BLaER1 (cell line): ENCODE data around the gene WFDC6.

Experiments
- H3K27ac ChIP-seq: shearing (Covaris generic); formaldehyde crosslinking; 2 replicates; pipeline ENCODE4 v1.8.1; 2022
- H3K27me3 ChIP-seq: shearing (Covaris generic); formaldehyde crosslinking; 2 replicates; pipeline ENCODE4 v1.8.1; 2022
- H3K36me3 ChIP-seq: shearing (Covaris generic); formaldehyde crosslinking; 2 replicates; pipeline ENCODE4 v1.8.1; 2022
- H3K4me1 ChIP-seq: shearing (Covaris generic); formaldehyde crosslinking; 2 replicates; pipeline ENCODE4 v1.8.1; 2022
- H3K4me2 ChIP-seq: shearing (Covaris generic); formaldehyde crosslinking; 2 replicates; pipeline ENCODE4 v1.8.1; 2022
- H3K4me3 ChIP-seq: shearing (Covaris generic); formaldehyde crosslinking; 2 replicates; pipeline ENCODE4 v1.8.1; 2022
- H3K9ac ChIP-seq: shearing (Covaris generic); formaldehyde crosslinking; 2 replicates; pipeline ENCODE4 v1.8.1; 2022
- H3K9me3 ChIP-seq: shearing (Covaris generic); formaldehyde crosslinking; 2 replicates; pipeline ENCODE4 v1.8.1; 2022
- H4K20me1 ChIP-seq: shearing (Covaris generic); formaldehyde crosslinking; 2 replicates; pipeline ENCODE4 v1.8.1; 2022
- Cebpa-rat ChIP-seq: shearing (Covaris generic); IDR thresholded peaks from 2 replicates; pipeline ENCODE4 v1.8.1; 2022

The WFDC6 gene

DNA sequence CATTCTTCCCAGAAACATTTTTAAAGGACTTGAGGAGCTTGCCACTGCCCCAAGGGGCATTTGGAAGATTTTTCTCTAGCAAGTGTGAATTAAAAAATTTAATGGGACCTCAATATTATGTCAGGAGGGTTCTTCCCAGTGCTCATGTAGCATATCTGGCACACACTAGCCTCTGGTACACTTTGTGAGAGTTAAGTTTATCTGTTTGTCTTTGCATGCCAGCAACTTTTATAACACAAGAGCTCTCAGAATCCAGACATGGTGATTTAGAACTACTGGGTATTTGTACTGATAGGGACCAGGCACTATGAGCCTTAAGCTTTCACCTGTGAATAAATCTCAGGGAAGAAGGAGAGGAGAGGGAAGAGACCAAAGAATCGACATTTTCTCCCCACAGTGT lies 36.7 kb downstream of the WFDC6 start:
- peaks cover 24% of the 10 kb centered on the region for H3K4me1 ChIP-seq
- no peaks in the 10 kb centered on the region for H3K36me3 ChIP-seq
- no peak overlapping the region for H3K9ac ChIP-seq
- no peaks in the 10 kb centered on the region for H4K20me1 ChIP-seq
- no peak overlapping the region for H3K27ac ChIP-seq
- H3K4me3 ChIP-seq, result no peak overlapping the region
- no peaks in the 10 kb centered on the region for H3K27me3 ChIP-seq
- no peak overlapping the region for H3K4me2 ChIP-seq
- no peak for TF ChIP-seq Cebpa-rat
- H3K9me3 ChIP-seq, result no peaks in the 10 kb centered on the region

- Histone ChIP-seq H3K9ac (no peak overlapping the region), H3K27me3 (no peaks in the 10 kb centered on the region), H3K27ac (no peak overlapping the region), H4K20me1 (no peaks in the 10 kb centered on the region), H3K36me3 (no peaks in the 10 kb centered on the region), H3K4me2 (no peak overlapping the region), H3K4me3 (no peak overlapping the region), H3K9me3 (no peaks in the 10 kb centered on the region), H3K4me1 (peaks cover 24% of the 10 kb centered on the region)
- no peak for TF ChIP-seq Cebpa-rat
Measured at GRCh38 chr20:45501600-45501999, 37.7 kb downstream of the WFDC6 start.

DNA sequence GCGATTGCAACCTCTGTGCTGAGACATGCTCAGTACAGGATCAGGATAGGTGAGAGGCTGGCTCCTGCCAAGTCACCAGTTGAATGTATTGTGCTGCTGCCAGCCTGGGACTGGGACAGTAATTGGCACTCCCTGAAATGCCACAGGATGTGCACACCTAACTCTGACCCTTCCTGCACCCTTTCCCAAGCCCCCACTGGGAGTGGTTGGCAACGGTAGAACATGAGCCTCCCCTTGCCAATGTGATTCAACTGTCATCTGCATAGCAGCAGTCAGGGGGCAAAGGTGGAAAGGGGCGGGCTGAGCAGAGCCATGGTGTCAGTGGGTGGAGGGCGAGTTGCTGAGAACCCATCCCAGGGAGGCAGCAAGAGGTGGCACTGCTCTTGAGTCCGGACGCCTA lies 39.3 kb downstream of the WFDC6 start:
- Histone ChIP-seq H3K9me3 (no peaks in the 10 kb centered on the region), H3K4me3 (no peak overlapping the region), H4K20me1 (no peaks in the 10 kb centered on the region), H3K27ac (no peak overlapping the region), H3K27me3 (no peaks in the 10 kb centered on the region), H3K9ac (no peak overlapping the region), H3K4me2 (0 out of 2 replicates have a peak overlapping the region, but pooled peaks have one; percentile 19), H3K4me1 (peaks cover 24% of the 10 kb centered on the region), H3K36me3 (no peaks in the 10 kb centered on the region)
- TF ChIP-seq Cebpa-rat, result no peak

- peak overlapping the region; percentile 19 for H3K4me2 ChIP-seq
- no peaks in the 10 kb centered on the region for H3K27me3 ChIP-seq
- TF ChIP-seq Cebpa-rat, result no peak
- no peaks in the 10 kb centered on the region for H3K36me3 ChIP-seq
- H4K20me1 ChIP-seq, result no peaks in the 10 kb centered on the region
- H3K4me3 ChIP-seq, result no peak overlapping the region
- H3K4me1 ChIP-seq, result peaks cover 24% of the 10 kb centered on the region
- no peaks in the 10 kb centered on the region for H3K9me3 ChIP-seq
- no peak overlapping the region for H3K27ac ChIP-seq
- H3K9ac ChIP-seq, result no peak overlapping the region
Measured at GRCh38 chr20:45497971-45498494, 41.2 kb downstream of the WFDC6 start.

DNA sequence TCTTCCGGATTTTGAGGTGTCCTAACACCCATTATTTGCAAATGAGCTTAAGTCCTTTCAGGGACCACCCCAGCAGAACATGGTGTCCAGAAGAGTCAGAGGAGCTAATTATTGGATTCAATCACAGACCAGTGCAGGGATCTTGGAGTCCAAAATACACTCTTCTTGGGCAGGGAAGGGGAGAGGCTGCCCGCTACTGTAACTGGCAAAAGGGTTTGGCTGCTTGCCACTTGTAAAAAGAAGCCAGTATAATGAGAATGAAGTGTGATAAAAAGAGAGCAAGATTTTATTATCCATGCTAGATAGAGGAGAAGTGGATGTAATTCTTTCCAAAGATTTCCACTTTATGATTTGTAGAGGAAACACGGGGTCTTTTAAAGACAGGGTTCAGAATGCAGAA lies 43.1 kb downstream of the WFDC6 start:
- no peak for TF ChIP-seq Cebpa-rat
- H3K9ac ChIP-seq, result no peak overlapping the region
- no peak overlapping the region for H3K4me3 ChIP-seq
- peaks cover 24% of the 10 kb centered on the region for H3K4me1 ChIP-seq
- H3K9me3 ChIP-seq, result no peaks in the 10 kb centered on the region
- no peaks in the 10 kb centered on the region for H4K20me1 ChIP-seq
- no peak overlapping the region for H3K4me2 ChIP-seq
- no peaks in the 10 kb centered on the region for H3K36me3 ChIP-seq
- no peak overlapping the region for H3K27ac ChIP-seq
- H3K27me3 ChIP-seq, result no peaks in the 10 kb centered on the region

DNA sequence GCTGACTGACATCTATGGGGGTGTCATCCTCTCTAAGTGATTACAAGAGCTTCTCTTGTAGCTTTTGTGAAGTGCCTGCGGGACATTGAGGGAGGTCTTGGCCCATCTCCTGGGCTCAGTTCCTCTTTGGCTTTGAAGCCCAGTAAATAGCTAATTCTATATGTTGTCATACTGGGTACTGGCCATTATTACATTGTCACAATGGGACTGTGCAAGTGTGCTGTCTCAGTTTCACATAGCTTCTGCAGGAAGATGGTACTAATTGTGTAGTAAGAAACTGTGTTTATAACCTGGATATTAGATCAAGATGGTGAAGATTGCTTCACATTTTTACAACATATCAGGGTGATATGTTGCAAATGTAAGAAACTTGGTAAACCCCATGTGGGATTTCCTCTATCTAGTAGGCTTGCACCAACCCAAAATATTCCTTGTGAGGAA lies 43.8 kb downstream of the WFDC6 start:
- Histone ChIP-seq H3K27me3 (no peaks in the 10 kb centered on the region), H3K4me3 (no peak overlapping the region), H3K4me1 (peaks cover 24% of the 10 kb centered on the region), H3K9ac (no peak overlapping the region), H4K20me1 (no peaks in the 10 kb centered on the region), H3K36me3 (no peaks in the 10 kb centered on the region), H3K27ac (no peak overlapping the region), H3K9me3 (no peaks in the 10 kb centered on the region), H3K4me2 (no peak overlapping the region)
- TF ChIP-seq Cebpa-rat, result no peak

GRCh38 chr20:45489083-45489531 lies 50.2 kb downstream of the WFDC6 start:
- H4K20me1 ChIP-seq, result no peaks in the 10 kb centered on the region
- TF ChIP-seq Cebpa-rat, result no peak
- no peaks in the 10 kb centered on the region for H3K9me3 ChIP-seq
- H3K4me2 ChIP-seq, result no peak overlapping the region
- H3K4me3 ChIP-seq, result no peak overlapping the region
- H3K4me1 ChIP-seq, result no peaks in the 10 kb centered on the region
- H3K27me3 ChIP-seq, result no peaks in the 10 kb centered on the region
- H3K27ac ChIP-seq, result no peak overlapping the region
- no peak overlapping the region for H3K9ac ChIP-seq
- no peaks in the 10 kb centered on the region for H3K36me3 ChIP-seq

DNA sequence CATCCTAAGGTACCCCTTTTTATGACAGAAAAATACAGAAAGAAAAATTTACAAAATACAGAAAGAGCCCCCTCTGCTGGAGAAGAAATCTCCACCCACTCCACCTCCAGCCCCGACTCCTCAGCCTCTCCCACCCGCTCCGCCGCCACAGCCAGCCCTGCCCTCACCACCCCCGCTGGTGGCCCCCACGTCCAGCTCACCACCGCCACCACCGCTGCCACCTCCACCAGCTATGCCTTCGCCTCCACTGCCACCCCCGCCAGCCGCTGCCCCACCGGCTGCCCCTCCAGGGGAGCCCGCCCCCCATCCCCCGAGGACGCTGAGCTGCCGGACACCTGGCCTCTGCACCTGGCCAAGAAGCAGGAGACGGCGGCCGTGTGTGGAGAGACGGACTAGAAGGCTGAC lies 52.0 kb downstream of the WFDC6 start:
- no peak for TF ChIP-seq Cebpa-rat
- no peak overlapping the region for H3K27ac ChIP-seq
- H4K20me1 ChIP-seq, result no peaks in the 10 kb centered on the region
- no peaks in the 10 kb centered on the region for H3K36me3 ChIP-seq
- H3K9ac ChIP-seq, result no peak overlapping the region
- H3K4me1 ChIP-seq, result no peaks in the 10 kb centered on the region
- no peaks in the 10 kb centered on the region for H3K9me3 ChIP-seq
- no peak overlapping the region for H3K4me2 ChIP-seq
- H3K27me3 ChIP-seq, result no peaks in the 10 kb centered on the region
- H3K4me3 ChIP-seq, result no peak overlapping the region

- H3K27ac ChIP-seq, result no peak overlapping the region
- no peak overlapping the region for H3K9ac ChIP-seq
- no peaks in the 10 kb centered on the region for H3K36me3 ChIP-seq
- H4K20me1 ChIP-seq, result no peaks in the 10 kb centered on the region
- H3K9me3 ChIP-seq, result no peaks in the 10 kb centered on the region
- H3K4me3 ChIP-seq, result no peak overlapping the region
- H3K4me1 ChIP-seq, result no peaks in the 10 kb centered on the region
- no peak for TF ChIP-seq Cebpa-rat
- no peak overlapping the region for H3K4me2 ChIP-seq
- no peaks in the 10 kb centered on the region for H3K27me3 ChIP-seq
Measured at GRCh38 chr20:45485388-45485787, 53.9 kb downstream of the WFDC6 start.

DNA sequence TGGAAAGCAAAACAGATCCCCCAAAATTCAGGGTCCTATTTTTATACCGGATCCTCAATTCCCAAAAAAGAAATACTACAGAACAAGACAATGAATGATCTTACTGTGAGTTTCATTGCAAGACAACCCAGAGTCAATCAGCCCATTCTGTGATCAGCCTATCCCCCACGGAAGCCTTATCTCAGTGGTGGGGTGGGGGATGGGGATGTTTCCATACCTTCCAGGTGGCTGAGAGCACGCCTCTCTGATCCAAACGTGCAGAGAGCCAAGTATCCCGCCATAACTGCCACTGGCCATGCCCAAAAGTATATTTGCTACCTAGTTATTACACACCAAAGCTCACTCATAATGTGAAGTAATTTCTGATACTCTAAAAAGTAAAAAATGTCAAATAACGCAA lies 54.6 kb downstream of the WFDC6 start:
- no peaks in the 10 kb centered on the region for H4K20me1 ChIP-seq
- no peaks in the 10 kb centered on the region for H3K36me3 ChIP-seq
- TF ChIP-seq Cebpa-rat, result no peak
- no peak overlapping the region for H3K4me2 ChIP-seq
- H3K9me3 ChIP-seq, result no peaks in the 10 kb centered on the region
- no peak overlapping the region for H3K4me3 ChIP-seq
- H3K27me3 ChIP-seq, result no peaks in the 10 kb centered on the region
- no peaks in the 10 kb centered on the region for H3K4me1 ChIP-seq
- H3K9ac ChIP-seq, result no peak overlapping the region
- no peak overlapping the region for H3K27ac ChIP-seq
